Left kidney (tissue), 2 donors: ENCODE data around the gene FAM163B. TPM values are rescaled to one million over a fixed set of nuclear protein-coding genes. Genes with fewer than 3 reads are reported as not detected.

Experiments
- DNase-seq: peaks from one replicate; pipeline ENCODE4 v3.0.0-alpha.2; 2013
- polyA plus RNA-seq: library from polyadenylated mRNA; unstranded; fragments of 120-200 nt; gene quantifications from one replicate; pipeline ENCODE4 v1.2.1, GENCODE V29; 2013; ENCODE audit not compliant: insufficient read length

FAM163B gene
- polyA plus RNA-seq, 1 donor = 0.12 TPM

DNA sequence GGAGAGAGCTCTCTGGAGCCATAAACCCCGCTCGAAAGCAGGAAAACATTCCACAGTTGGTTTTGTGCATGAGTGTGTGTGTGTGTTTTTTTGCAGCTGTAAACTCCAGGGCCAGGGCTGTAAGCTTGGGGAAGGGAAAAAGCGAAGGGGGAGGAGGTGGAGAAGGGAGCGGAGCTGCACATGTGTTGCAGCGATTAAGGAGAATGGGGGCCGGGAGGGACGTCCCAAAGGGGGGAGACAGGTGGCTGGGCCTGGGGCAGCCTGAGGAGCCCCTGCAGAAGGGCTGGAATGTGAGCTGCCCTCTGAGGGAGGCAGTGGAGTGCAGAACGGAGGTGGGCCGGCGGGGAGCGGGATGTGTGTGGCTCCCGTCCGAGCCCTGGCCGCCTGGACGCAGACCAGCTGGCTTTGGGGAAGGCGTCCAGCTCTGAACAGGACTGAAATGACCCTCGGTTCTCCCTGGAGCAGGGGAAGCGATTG lies 81.7 kb downstream of the FAM163B start:
- no peak for DNase-seq

Other genes with a start within 250 kb of the FAM163B start
- gene SURF4, start 233.3 kb downstream of the FAM163B start, polyA plus RNA-seq = 157 TPM
- gene STKLD1, start 233.0 kb downstream of the FAM163B start, polyA plus RNA-seq = 4.4 TPM
- 24.0 TPM for gene REXO4, start 191.4 kb downstream of the FAM163B start, polyA plus RNA-seq
- 10.9 TPM for gene ADAMTS13, start 187.0 kb downstream of the FAM163B start, polyA plus RNA-seq
- 27.3 TPM for gene CACFD1, start 149.4 kb downstream of the FAM163B start, polyA plus RNA-seq
- gene SLC2A6, start 130.3 kb downstream of the FAM163B start, polyA plus RNA-seq = 1.0 TPM
- 0.37 TPM for gene MYMK, start 84.4 kb downstream of the FAM163B start, polyA plus RNA-seq
- 1.2 TPM for gene ADAMTSL2, start 74.7 kb downstream of the FAM163B start, polyA plus RNA-seq
- gene DBH, start 27.0 kb upstream of the FAM163B start, polyA plus RNA-seq = 0.90 TPM
- gene SARDH, start 129.0 kb upstream of the FAM163B start, polyA plus RNA-seq = 9.6 TPM